ENCODE data around the gene GNLY. TPM values are rescaled to one million over a fixed set of nuclear protein-coding genes. Genes with fewer than 3 reads are reported as not detected.
"Not testable (repeated sequence)": the region's sequence is repeated elsewhere in the genome, so short reads cannot be mapped to it uniquely, and the experiment has no call there.

Gene GNLY
- total RNA-seq, 1 experiment from 2014 or later, result not detected

DNA sequence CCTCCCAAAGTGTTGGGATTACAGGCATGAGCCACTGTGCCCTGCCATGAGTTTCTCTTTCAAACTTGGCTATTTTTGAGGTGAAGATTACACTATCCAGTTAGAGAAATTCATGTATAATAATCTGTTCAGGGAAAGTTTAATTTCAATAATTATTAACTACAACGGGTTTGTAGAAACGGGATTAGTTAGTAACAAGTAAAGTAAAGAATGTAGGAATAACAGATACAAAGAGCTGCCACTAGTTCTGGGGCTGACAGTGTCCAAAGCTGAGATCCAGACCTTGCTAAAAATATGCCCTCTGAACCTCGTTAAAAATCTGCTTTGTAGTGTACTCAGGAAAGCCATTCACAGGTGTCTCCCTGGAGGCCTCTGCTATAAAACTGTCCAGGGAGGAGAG lies 43.1 kb upstream of the GNLY start:
- Histone ChIP-seq H3K9ac (ENCODE audit: low read length) (no peak overlapping the region), H3K4me3 (ENCODE audit: low read length) (no peak overlapping the region), H3K4me2 (ENCODE audit: low read depth, low read length, poor library complexity, severe bottlenecking) (no peak overlapping the region), H3K79me2 (ENCODE audit: low read length) (peaks cover 5% of the 10 kb centered on the region; the same call in 1 of the 2 replicates), H3K9me2 (replicated peaks; ENCODE audit: insufficient read depth, low read length) (no peaks in the 10 kb centered on the region), H3K9me3 (ENCODE audit: low read length) (no peaks in the 10 kb centered on the region), H3K27me3 (ENCODE audit: low read length) (no peaks in the 10 kb centered on the region), H3K36me3 (ENCODE audit: insufficient read depth, low read length) (peaks cover 55% of the 10 kb centered on the region), H4K20me1 (ENCODE audit: insufficient read depth, low read depth, low read length) (no peaks in the 10 kb centered on the region), H3K4me1 (ENCODE audit: low read length) (no peaks in the 10 kb centered on the region), H2AFZ (ENCODE audit: low read length) (no peak overlapping the region), H3K27ac (ENCODE audit: low read length) (no peak overlapping the region)
- no peak for DNase-seq

- H3K27me3 ChIP-seq (ENCODE audit: low read length), result no peaks in the 10 kb centered on the region
- no peaks in the 10 kb centered on the region for H3K4me1 ChIP-seq (ENCODE audit: low read length)
- H3K79me2 ChIP-seq (ENCODE audit: low read length), result no peaks in the 10 kb centered on the region
- H3K4me2 ChIP-seq (ENCODE audit: low read depth, low read length, poor library complexity, severe bottlenecking), result no peak overlapping the region
- no peak overlapping the region for H3K9ac ChIP-seq (ENCODE audit: low read length)
- no peak for DNase-seq
- H4K20me1 ChIP-seq (ENCODE audit: insufficient read depth, low read depth, low read length), result no peaks in the 10 kb centered on the region
- peaks cover 47% of the 10 kb centered on the region for H3K36me3 ChIP-seq (ENCODE audit: insufficient read depth, low read length)
- no peaks in the 10 kb centered on the region for H3K9me3 ChIP-seq (ENCODE audit: low read length)
- no peak overlapping the region for H3K27ac ChIP-seq (ENCODE audit: low read length)
- H3K9me2 ChIP-seq (replicated peaks; ENCODE audit: insufficient read depth, low read length), result no peaks in the 10 kb centered on the region
- no peak overlapping the region for H2AFZ ChIP-seq (ENCODE audit: low read length)
- H3K4me3 ChIP-seq (ENCODE audit: low read length), result no peak overlapping the region
Measured at GRCh38 chr2:85652056-85652455, 42.1 kb upstream of the GNLY start.

GRCh38 chr2:85653996-85654395 lies 40.2 kb upstream of the GNLY start:
- Histone ChIP-seq H3K9me3 (ENCODE audit: low read length) (no peaks in the 10 kb centered on the region), H3K79me2 (ENCODE audit: low read length) (no peaks in the 10 kb centered on the region), H4K20me1 (ENCODE audit: insufficient read depth, low read depth, low read length) (no peaks in the 10 kb centered on the region), H3K9me2 (replicated peaks; ENCODE audit: insufficient read depth, low read length) (no peaks in the 10 kb centered on the region), H3K4me2 (ENCODE audit: low read depth, low read length, poor library complexity, severe bottlenecking) (no peak overlapping the region), H3K36me3 (ENCODE audit: insufficient read depth, low read length) (peaks cover 28% of the 10 kb centered on the region), H3K27ac (ENCODE audit: low read length) (no peak overlapping the region), H3K9ac (ENCODE audit: low read length) (no peak overlapping the region), H3K27me3 (ENCODE audit: low read length) (no peaks in the 10 kb centered on the region), H3K4me3 (ENCODE audit: low read length) (no peak overlapping the region), H3K4me1 (ENCODE audit: low read length) (no peaks in the 10 kb centered on the region), H2AFZ (ENCODE audit: low read length) (no peak overlapping the region)
- DNase-seq, result no peak

DNA sequence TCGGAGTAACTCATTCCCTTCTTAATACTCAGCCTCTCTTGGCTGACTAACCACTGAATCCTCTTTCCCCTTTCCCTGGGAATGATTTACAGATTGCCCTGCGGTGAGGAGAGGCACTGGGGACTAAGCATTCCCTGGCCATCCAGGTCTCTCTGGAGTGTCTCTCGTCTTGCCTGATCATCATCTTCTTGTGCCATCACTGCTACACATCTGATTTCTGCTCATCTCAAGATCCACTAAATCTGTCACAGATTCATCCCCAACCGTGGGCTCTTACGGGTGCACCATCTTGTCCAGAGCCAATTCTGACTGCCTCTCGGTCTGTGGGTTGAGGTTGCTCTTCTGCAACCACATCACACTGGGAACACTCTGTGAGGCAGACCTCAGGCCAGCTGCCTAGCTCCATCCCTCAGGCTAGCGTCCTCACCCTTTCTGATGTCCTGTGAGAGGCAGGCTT lies 38.2 kb upstream of the GNLY start:
- H3K4me2 ChIP-seq (ENCODE audit: low read depth, low read length, poor library complexity, severe bottlenecking), result no peak overlapping the region
- H3K4me1 ChIP-seq (ENCODE audit: low read length), result no peaks in the 10 kb centered on the region
- H3K27ac ChIP-seq (ENCODE audit: low read length), result no peak overlapping the region
- H3K9ac ChIP-seq (ENCODE audit: low read length), result no peak overlapping the region
- H4K20me1 ChIP-seq (ENCODE audit: insufficient read depth, low read depth, low read length), result no peaks in the 10 kb centered on the region
- peaks cover 15% of the 10 kb centered on the region for H3K36me3 ChIP-seq (ENCODE audit: insufficient read depth, low read length)
- H3K4me3 ChIP-seq (ENCODE audit: low read length), result no peak overlapping the region
- H3K9me3 ChIP-seq (ENCODE audit: low read length), result no peaks in the 10 kb centered on the region
- no peak overlapping the region for H2AFZ ChIP-seq (ENCODE audit: low read length)
- DNase-seq, result no peak
- H3K9me2 ChIP-seq (replicated peaks; ENCODE audit: insufficient read depth, low read length), result no peaks in the 10 kb centered on the region
- H3K79me2 ChIP-seq (ENCODE audit: low read length), result no peaks in the 10 kb centered on the region
- H3K27me3 ChIP-seq (ENCODE audit: low read length), result no peaks in the 10 kb centered on the region

- Histone ChIP-seq H3K9ac (ENCODE audit: low read length) (no peak overlapping the region), H3K79me2 (ENCODE audit: low read length) (no peaks in the 10 kb centered on the region), H3K27me3 (ENCODE audit: low read length) (no peaks in the 10 kb centered on the region)
Measured at GRCh38 chr2:85656468-85656867, 37.7 kb upstream of the GNLY start.

GRCh38 chr2:85657399-85657798 lies 36.8 kb upstream of the GNLY start:
- H2AFZ ChIP-seq (ENCODE audit: low read length); H3K4me1 ChIP-seq (ENCODE audit: low read length): not testable (repeated sequence)

More at GRCh38 chr2:85656468-85656867, 37.7 kb upstream of the GNLY start:
- no peaks in the 10 kb centered on the region for H3K9me3 ChIP-seq (ENCODE audit: low read length)
- H4K20me1 ChIP-seq (ENCODE audit: insufficient read depth, low read depth, low read length), result no peaks in the 10 kb centered on the region
- H2AFZ ChIP-seq (ENCODE audit: low read length), result no peak overlapping the region
- no peak overlapping the region for H3K4me3 ChIP-seq (ENCODE audit: low read length)
- H3K4me2 ChIP-seq (ENCODE audit: low read depth, low read length, poor library complexity, severe bottlenecking), result no peak overlapping the region
- no peaks in the 10 kb centered on the region for H3K4me1 ChIP-seq (ENCODE audit: low read length)
- no peak overlapping the region for H3K27ac ChIP-seq (ENCODE audit: low read length)
- no peak for DNase-seq
- peaks cover 10% of the 10 kb centered on the region for H3K36me3 ChIP-seq (ENCODE audit: insufficient read depth, low read length)
- H3K9me2 ChIP-seq (replicated peaks; ENCODE audit: insufficient read depth, low read length), result no peaks in the 10 kb centered on the region

DNA sequence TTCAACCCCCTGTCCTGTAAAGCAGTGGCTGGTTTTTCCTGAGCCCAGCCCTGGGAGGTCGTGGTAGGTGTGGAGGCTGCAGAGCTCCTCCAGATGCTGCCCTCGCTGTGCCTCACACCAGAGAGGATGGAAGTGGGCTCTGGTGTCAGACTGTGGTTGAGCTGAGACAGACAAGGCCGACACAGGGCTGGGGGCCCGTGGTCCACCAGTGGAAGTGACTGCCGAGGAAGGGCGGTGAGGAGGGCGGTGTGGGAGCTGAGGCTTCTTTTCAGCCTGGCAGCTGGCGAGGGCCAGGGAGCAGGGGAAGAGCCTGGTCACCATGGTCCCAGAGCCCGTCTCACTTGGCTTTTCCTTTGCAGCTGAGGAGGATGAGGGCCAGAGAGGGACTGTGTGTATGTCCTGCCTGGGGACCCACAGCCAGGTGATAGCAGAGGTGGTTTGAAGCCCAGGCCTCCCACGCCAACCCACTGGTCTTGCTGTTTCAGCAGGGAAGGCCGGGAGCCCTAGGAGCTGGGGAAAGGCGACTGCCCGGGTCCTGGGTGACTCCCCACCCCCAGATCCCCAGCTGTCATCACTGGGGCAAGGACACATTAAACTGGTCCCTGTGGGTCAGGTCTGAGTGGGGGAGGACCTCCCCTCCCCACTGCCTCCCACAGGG lies 34.7 kb upstream of the GNLY start:
- H3K9ac ChIP-seq (ENCODE audit: low read length), result no peak overlapping the region

More at GRCh38 chr2:85657399-85657798, 36.8 kb upstream of the GNLY start:
- not testable (repeated sequence) for H3K27ac ChIP-seq (ENCODE audit: low read length); H3K27me3 ChIP-seq (ENCODE audit: low read length); H3K36me3 ChIP-seq (ENCODE audit: insufficient read depth, low read length); H3K79me2 ChIP-seq (ENCODE audit: low read length); H3K4me3 ChIP-seq (ENCODE audit: low read length); H3K9me2 ChIP-seq (replicated peaks; ENCODE audit: insufficient read depth, low read length); H3K9ac ChIP-seq (ENCODE audit: low read length); H3K4me2 ChIP-seq (ENCODE audit: low read depth, low read length, poor library complexity, severe bottlenecking); H3K9me3 ChIP-seq (ENCODE audit: low read length); H4K20me1 ChIP-seq (ENCODE audit: insufficient read depth, low read depth, low read length); DNase-seq

GRCh38 chr2:85660301-85660700 lies 33.9 kb upstream of the GNLY start:
- H3K79me2 ChIP-seq (ENCODE audit: low read length); H3K4me3 ChIP-seq (ENCODE audit: low read length); H3K9ac ChIP-seq (ENCODE audit: low read length); H3K9me2 ChIP-seq (replicated peaks; ENCODE audit: insufficient read depth, low read length); H3K4me1 ChIP-seq (ENCODE audit: low read length); H2AFZ ChIP-seq (ENCODE audit: low read length); H4K20me1 ChIP-seq (ENCODE audit: insufficient read depth, low read depth, low read length); H3K4me2 ChIP-seq (ENCODE audit: low read depth, low read length, poor library complexity, severe bottlenecking); DNase-seq; H3K9me3 ChIP-seq (ENCODE audit: low read length); H3K36me3 ChIP-seq (ENCODE audit: insufficient read depth, low read length); H3K27ac ChIP-seq (ENCODE audit: low read length); H3K27me3 ChIP-seq (ENCODE audit: low read length): not testable (repeated sequence)

More for the DNA sequence above, 34.7 kb upstream of the GNLY start:
- no peaks in the 10 kb centered on the region for H3K27me3 ChIP-seq (ENCODE audit: low read length)
- H3K4me2 ChIP-seq (ENCODE audit: low read depth, low read length, poor library complexity, severe bottlenecking), result no peak overlapping the region
- no peaks in the 10 kb centered on the region for H4K20me1 ChIP-seq (ENCODE audit: insufficient read depth, low read depth, low read length)
- no peaks in the 10 kb centered on the region for H3K9me3 ChIP-seq (ENCODE audit: low read length)
- no peaks in the 10 kb centered on the region for H3K79me2 ChIP-seq (ENCODE audit: low read length)
- no peak overlapping the region for H3K4me3 ChIP-seq (ENCODE audit: low read length)
- no peak overlapping the region for H3K27ac ChIP-seq (ENCODE audit: low read length)
- no peaks in the 10 kb centered on the region for H3K9me2 ChIP-seq (replicated peaks; ENCODE audit: insufficient read depth, low read length)
- no peaks in the 10 kb centered on the region for H3K4me1 ChIP-seq (ENCODE audit: low read length)
- no peak for DNase-seq
- no peak overlapping the region for H2AFZ ChIP-seq (ENCODE audit: low read length)
- H3K36me3 ChIP-seq (ENCODE audit: insufficient read depth, low read length), result peaks cover under 1% of the 10 kb centered on the region; the same call in 1 of the 2 replicates
